ENCODE measurements around the gene MUC13. TPM values are rescaled to one million over a fixed set of nuclear protein-coding genes. Genes with fewer than 3 reads are reported as not detected.

MUC13 gene
- total RNA-seq, 2 experiments from 2014 or later, result not detected

GRCh38 chr3:124859025-124859424, 75.5 kb downstream of the MUC13 start:
- ChIA-PET POLR2A (no interaction called here), CTCF (no interaction called here)
- Mint-ChIP-seq H3K27ac (no peak overlapping the region), H3K4me3 (no peak overlapping the region), H3K27me3 (peaks cover 11% of the 10 kb centered on the region), H3K36me3 (ENCODE audit: low read depth) (no peaks in the 10 kb centered on the region), H3K9me3 (ENCODE audit: low read depth) (no peaks in the 10 kb centered on the region), H3K4me1 (no peaks in the 10 kb centered on the region)
- DNase-seq, result no peak
- no peak for ATAC-seq
- intact Hi-C loops (cut with DNase I, micrococcal nuclease), result no loop called here

GRCh38 chr3:124858275-124858674, 76.3 kb downstream of the MUC13 start:
- ChIA-PET CTCF (interaction anchor here (0.7 to 1.1 kb wide), 2 partner anchors 43 to 97 kb away, joined by 3 to 4 read pairs; no protein-coding TSS in a partner anchor), POLR2A (no interaction called here)
- no peak overlapping the region for H3K27ac Mint-ChIP-seq
- DNase-seq, result no peak
- H3K27me3 Mint-ChIP-seq, result peaks cover 12% of the 10 kb centered on the region
- no peak overlapping the region for H3K4me3 Mint-ChIP-seq
- no peaks in the 10 kb centered on the region for H3K36me3 Mint-ChIP-seq (ENCODE audit: low read depth)
- no peaks in the 10 kb centered on the region for H3K9me3 Mint-ChIP-seq (ENCODE audit: low read depth)
- no peak for ATAC-seq
- H3K4me1 Mint-ChIP-seq, result no peaks in the 10 kb centered on the region
- intact Hi-C loops (cut with DNase I, micrococcal nuclease), result no loop called here

GRCh38 chr3:124856677-124857076, 77.9 kb downstream of the MUC13 start:
- H3K4me1 Mint-ChIP-seq, result no peaks in the 10 kb centered on the region
- H3K27me3 Mint-ChIP-seq, result peaks cover 12% of the 10 kb centered on the region
- POLR2A ChIA-PET, result no interaction called here
- H3K27ac Mint-ChIP-seq, result no peak overlapping the region
- CTCF ChIA-PET, result interaction anchor here (1.3 kb wide), 1 partner anchor 73 kb away, joined by 3 read pairs; no protein-coding TSS in a partner anchor
- H3K4me3 Mint-ChIP-seq, result no peak overlapping the region
- no peaks in the 10 kb centered on the region for H3K36me3 Mint-ChIP-seq (ENCODE audit: low read depth)
- intact Hi-C loops (cut with DNase I, micrococcal nuclease), result no loop called here
- DNase-seq (no peak), ATAC-seq (no peak)
- H3K9me3 Mint-ChIP-seq (ENCODE audit: low read depth), result no peaks in the 10 kb centered on the region

Other genes with a start within 250 kb of the MUC13 start
- 10 to 100 TPM; 35.9 to 42.4 TPM for gene UMPS, start 204.3 kb downstream of the MUC13 start, total RNA-seq
- gene ITGB5, start 47.4 kb downstream of the MUC13 start, total RNA-seq, result under 1 TPM; 0.57 to 0.72 TPM
- 1 to 10 TPM; 5.9 to 6.4 TPM for gene HEG1, start 121.2 kb upstream of the MUC13 start, total RNA-seq